ENCODE data around the gene ATE1.
"Not testable (repeated sequence)": the region's sequence is repeated elsewhere in the genome, so short reads cannot be mapped to it uniquely, and the experiment has no call there.

The ATE1 gene

GRCh38 chr10:121772406-121772805 lies 155.4 kb downstream of the ATE1 start:
- no peaks in the 10 kb centered on the region for H3K36me3 ChIP-seq
- H3K27me3 ChIP-seq, result no peaks in the 10 kb centered on the region
- H3K27ac ChIP-seq, result no peak overlapping the region
- H3K9me3 ChIP-seq, result no peaks in the 10 kb centered on the region
- no peak overlapping the region for H3K4me3 ChIP-seq (ENCODE audit: low read depth in 1 of 2, low read length in 1 of 2)
- TF ChIP-seq CTCF (IDR thresholded peaks at IDR 0.05), result no peak
- peaks cover 0 to 4% of the 10 kb centered on the region in 2 experiments for H3K4me1 ChIP-seq (ENCODE audit: control insufficient read depth in 1 of 2, insufficient read depth in 1 of 2, low read depth in 1 of 2, low read length in 1 of 2)

GRCh38 chr10:121771966-121772365 lies 155.9 kb downstream of the ATE1 start:
- H3K27ac ChIP-seq, result no peak overlapping the region
- H3K4me1 ChIP-seq (ENCODE audit: control insufficient read depth in 1 of 2, insufficient read depth in 1 of 2, low read depth in 1 of 2, low read length in 1 of 2), result peaks cover 0 to 4% of the 10 kb centered on the region in 2 experiments
- no peaks in the 10 kb centered on the region for H3K27me3 ChIP-seq
- no peak for TF ChIP-seq CTCF (IDR thresholded peaks at IDR 0.05)
- no peaks in the 10 kb centered on the region for H3K36me3 ChIP-seq
- H3K9me3 ChIP-seq, result no peaks in the 10 kb centered on the region
- no peak overlapping the region for H3K4me3 ChIP-seq (ENCODE audit: low read depth in 1 of 2, low read length in 1 of 2)

- no peaks in the 10 kb centered on the region for H3K27me3 ChIP-seq
- H3K4me1 ChIP-seq (ENCODE audit: control insufficient read depth in 1 of 2, insufficient read depth in 1 of 2, low read depth in 1 of 2, low read length in 1 of 2), result no peaks in the 10 kb centered on the region
- no peaks in the 10 kb centered on the region for H3K36me3 ChIP-seq
- H3K4me3 ChIP-seq (ENCODE audit: low read depth in 1 of 2, low read length in 1 of 2), result no peak overlapping the region
- no peaks in the 10 kb centered on the region for H3K9me3 ChIP-seq
- H3K27ac ChIP-seq, result no peak overlapping the region
- no peak for TF ChIP-seq CTCF (IDR thresholded peaks at IDR 0.05)
Observed at GRCh38 chr10:121766426-121766825, 161.4 kb downstream of the ATE1 start.

- Histone ChIP-seq H3K4me3 (ENCODE audit: low read depth in 1 of 2, low read length in 1 of 2) (no peak overlapping the region), H3K9me3 (no peaks in the 10 kb centered on the region), H3K27ac (no peak overlapping the region), H3K27me3 (no peaks in the 10 kb centered on the region), H3K4me1 (ENCODE audit: control insufficient read depth in 1 of 2, insufficient read depth in 1 of 2, low read depth in 1 of 2, low read length in 1 of 2) (no peaks in the 10 kb centered on the region), H3K36me3 (no peaks in the 10 kb centered on the region)
- no peak for TF ChIP-seq CTCF (IDR thresholded peaks at IDR 0.05)
Observed at GRCh38 chr10:121765204-121765603, 162.6 kb downstream of the ATE1 start.

GRCh38 chr10:121764233-121764942 lies 163.4 kb downstream of the ATE1 start:
- TF ChIP-seq CTCF (IDR thresholded peaks at IDR 0.05), result no peak
- H3K27ac ChIP-seq, result no peak overlapping the region
- H3K27me3 ChIP-seq, result no peaks in the 10 kb centered on the region
- H3K4me1 ChIP-seq (ENCODE audit: control insufficient read depth in 1 of 2, insufficient read depth in 1 of 2, low read depth in 1 of 2, low read length in 1 of 2), result no peaks in the 10 kb centered on the region
- H3K9me3 ChIP-seq, result no peaks in the 10 kb centered on the region
- no peak overlapping the region for H3K4me3 ChIP-seq (ENCODE audit: low read depth in 1 of 2, low read length in 1 of 2)
- no peaks in the 10 kb centered on the region for H3K36me3 ChIP-seq

GRCh38 chr10:121757241-121757640 lies 170.6 kb downstream of the ATE1 start:
- H3K27ac ChIP-seq; H3K36me3 ChIP-seq; H3K4me3 ChIP-seq (ENCODE audit: low read depth in 1 of 2, low read length in 1 of 2); H3K9me3 ChIP-seq; H3K27me3 ChIP-seq; H3K4me1 ChIP-seq (ENCODE audit: control insufficient read depth in 1 of 2, insufficient read depth in 1 of 2, low read depth in 1 of 2, low read length in 1 of 2): not testable (repeated sequence)

- H3K36me3 ChIP-seq; H3K27ac ChIP-seq; H3K4me3 ChIP-seq (ENCODE audit: low read depth in 1 of 2, low read length in 1 of 2); H3K9me3 ChIP-seq; H3K27me3 ChIP-seq; H3K4me1 ChIP-seq (ENCODE audit: control insufficient read depth in 1 of 2, insufficient read depth in 1 of 2, low read depth in 1 of 2, low read length in 1 of 2): not testable (repeated sequence)
Observed at GRCh38 chr10:121755496-121755895, 172.3 kb downstream of the ATE1 start.
